GM18502 (cell line): ENCODE data around the gene TAL1.

Source experiments
- ATAC-seq: cut with Tn5 transposase; IDR thresholded peaks from one replicate; pipeline ENCODE4 v1.9.1; 2021; ENCODE audit warnings: mild to moderate bottlenecking; ENCODE audit not compliant: unreplicated experiment, poor library complexity

The TAL1 gene

DNA sequence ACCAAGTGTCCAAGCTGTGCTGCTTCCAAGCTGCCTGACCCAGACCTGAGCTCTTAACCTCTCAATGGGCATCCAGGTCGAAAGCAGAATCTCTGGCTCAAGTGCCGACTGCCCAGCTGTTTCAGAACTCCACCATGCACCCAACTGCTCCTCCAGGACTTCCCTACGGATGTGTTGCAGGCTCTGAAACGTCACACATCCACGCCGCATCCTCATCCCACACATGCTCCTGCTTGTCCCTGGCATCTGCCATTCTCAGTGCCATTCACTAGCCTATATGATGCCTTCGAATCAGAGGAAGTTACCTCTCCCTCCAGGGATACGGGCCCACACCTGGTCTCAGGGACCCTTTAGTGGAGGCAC lies 53.4 kb downstream of the TAL1 start:
- ATAC-seq: no peak

DNA sequence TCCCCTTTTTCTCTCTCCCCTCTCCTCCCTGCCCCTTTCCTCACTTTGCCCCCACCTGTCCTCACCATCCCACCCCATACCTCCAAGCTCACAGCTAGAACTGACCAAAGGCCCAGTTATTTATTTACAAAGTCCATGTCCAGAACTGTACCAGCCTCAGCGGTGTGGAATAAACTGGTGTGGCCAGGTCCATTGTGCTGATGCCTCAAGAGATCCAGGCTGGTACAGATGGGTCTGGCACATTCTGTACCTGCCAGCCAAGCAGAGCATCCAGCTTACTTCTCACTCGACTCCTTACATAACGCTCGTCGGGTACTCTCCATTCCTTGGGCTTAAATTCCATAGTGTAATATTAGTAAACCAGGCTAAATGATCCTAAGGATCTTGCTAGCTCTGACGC lies 54.0 kb downstream of the TAL1 start:
- ATAC-seq: no peak

GRCh38 chr1:47175227-47175934 lies 56.6 kb downstream of the TAL1 start:
- ATAC-seq: peak; percentile 44

DNA sequence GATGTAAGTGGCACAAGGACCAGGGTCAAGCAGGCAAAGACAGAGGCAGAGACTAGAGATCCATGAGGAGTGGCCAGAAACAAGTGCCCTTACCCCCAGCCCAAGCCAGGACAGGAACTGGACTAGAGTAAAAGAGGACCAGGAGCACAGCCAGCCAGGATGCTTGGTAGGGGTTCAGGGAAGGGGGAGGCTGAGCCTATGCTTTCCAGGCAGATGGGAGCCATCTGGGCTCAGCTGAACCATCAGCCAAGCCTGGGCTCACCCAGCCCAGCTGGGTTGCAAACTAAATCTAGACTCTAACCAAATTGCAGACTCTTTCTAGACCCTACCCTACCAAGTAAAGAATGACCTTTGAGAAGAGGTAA lies 57.4 kb downstream of the TAL1 start:
- no peak for ATAC-seq

GRCh38 chr1:47172782-47173181 lies 59.2 kb downstream of the TAL1 start:
- no peak for ATAC-seq
